Measurements from ENCODE around the gene ITGA2B. TPM values are rescaled to one million over a fixed set of nuclear protein-coding genes. Genes with fewer than 3 reads are reported as not detected.

Gene ITGA2B
- total and polyA plus RNA-seq, 2 of the 13 experiments (the other 11 are each of a cell fraction or from before 2014, with no cell fraction given), result 0.38 to 1.1 TPM

DNA sequence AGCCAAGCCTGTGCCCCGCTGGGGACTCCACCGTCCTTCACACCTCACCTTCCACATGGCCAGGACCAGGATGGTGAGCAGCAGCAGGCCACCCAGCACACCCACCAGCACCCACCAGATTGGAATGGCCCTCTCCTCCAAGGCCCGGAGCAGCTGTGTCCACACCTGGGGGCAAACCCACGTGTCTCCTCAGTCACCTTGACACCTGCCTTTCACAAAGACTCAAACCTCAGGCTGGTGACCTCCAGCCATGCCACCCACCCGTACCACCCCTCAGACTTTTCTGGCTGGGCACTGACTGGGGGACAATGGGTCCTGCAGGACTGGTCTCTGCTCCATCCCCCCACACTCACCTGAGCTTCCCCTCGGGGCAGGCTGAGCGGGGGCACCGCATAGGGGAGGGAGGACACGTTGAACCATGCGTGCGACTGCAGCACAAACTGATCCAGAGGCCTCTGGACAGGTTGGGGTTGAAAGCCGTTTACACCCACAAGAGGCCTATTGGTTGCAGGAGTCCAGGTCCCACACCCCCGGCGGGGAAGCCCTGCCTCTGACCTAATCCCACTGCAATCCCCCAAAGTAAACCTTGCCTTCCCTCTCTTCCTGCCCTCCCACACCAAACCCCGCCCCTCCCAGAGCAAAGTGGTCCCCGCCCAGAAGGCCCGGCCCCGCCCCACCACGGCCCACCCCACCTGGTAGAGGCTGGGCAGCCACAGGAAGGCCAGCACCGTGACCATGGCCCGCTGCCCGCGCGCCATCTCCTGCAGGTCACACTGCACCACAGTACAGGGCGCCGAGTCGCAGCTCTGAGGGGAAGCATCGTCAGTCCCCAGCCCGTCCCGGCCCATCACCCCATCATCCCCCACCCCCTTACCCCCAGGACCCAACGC is 14.9 kb downstream of the ITGA2B start (continued):
- TF ChIP-seq, protein P1, sequence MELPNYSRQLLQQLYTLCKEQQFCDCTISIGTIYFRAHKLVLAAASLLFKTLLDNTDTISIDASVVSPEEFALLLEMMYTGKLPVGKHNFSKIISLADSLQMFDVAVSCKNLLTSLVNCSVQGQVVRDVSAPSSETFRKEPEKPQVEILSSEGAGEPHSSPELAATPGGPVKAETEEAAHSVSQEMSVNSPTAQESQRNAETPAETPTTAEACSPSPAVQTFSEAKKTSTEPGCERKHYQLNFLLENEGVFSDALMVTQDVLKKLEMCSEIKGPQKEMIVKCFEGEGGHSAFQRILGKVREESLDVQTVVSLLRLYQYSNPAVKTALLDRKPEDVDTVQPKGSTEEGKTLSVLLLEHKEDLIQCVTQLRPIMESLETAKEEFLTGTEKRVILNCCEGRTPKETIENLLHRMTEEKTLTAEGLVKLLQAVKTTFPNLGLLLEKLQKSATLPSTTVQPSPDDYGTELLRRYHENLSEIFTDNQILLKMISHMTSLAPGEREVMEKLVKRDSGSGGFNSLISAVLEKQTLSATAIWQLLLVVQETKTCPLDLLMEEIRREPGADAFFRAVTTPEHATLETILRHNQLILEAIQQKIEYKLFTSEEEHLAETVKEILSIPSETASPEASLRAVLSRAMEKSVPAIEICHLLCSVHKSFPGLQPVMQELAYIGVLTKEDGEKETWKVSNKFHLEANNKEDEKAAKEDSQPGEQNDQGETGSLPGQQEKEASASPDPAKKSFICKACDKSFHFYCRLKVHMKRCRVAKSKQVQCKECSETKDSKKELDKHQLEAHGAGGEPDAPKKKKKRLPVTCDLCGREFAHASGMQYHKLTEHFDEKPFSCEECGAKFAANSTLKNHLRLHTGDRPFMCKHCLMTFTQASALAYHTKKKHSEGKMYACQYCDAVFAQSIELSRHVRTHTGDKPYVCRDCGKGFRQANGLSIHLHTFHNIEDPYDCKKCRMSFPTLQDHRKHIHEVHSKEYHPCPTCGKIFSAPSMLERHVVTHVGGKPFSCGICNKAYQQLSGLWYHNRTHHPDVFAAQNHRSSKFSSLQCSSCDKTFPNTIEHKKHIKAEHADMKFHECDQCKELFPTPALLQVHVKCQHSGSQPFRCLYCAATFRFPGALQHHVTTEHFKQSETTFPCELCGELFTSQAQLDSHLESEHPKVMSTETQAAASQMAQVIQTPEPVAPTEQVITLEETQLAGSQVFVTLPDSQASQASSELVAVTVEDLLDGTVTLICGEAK (IDR thresholded peaks at IDR 0.05), result no peak
- TF ChIP-seq, protein P1 (CRISPR knock-in tag; IDR thresholded peaks at IDR 0.05), result peak; percentile 57; the same call in 1 of the 2 replicates
- TF ChIP-seq NR3C1 (CRISPR knock-in tag; IDR thresholded peaks at IDR 0.05) (no peak), CHD2 (IDR thresholded peaks at IDR 0.05; ENCODE audit: low read depth, low read length) (0 out of 2 replicates have a peak, but pooled peaks have one; percentile 29), TBX2 (CRISPR knock-in tag; IDR thresholded peaks at IDR 0.05; ENCODE audit: borderline replicate concordance) (peak; percentile 71; the same call in 1 of the 2 replicates)
- TF ChIP-seq, protein P2, sequence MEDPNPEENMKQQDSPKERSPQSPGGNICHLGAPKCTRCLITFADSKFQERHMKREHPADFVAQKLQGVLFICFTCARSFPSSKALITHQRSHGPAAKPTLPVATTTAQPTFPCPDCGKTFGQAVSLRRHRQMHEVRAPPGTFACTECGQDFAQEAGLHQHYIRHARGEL (CRISPR knock-in tag; IDR thresholded peaks at IDR 0.05), result no peak
